ENCODE data around the gene DDX51. TPM values are rescaled to one million over a fixed set of nuclear protein-coding genes. Genes with fewer than 3 reads are reported as not detected.

The DDX51 gene
- total RNA-seq, 6 experiments from 2014 or later: 13.8 to 18.3 (median 16.8) TPM

DNA sequence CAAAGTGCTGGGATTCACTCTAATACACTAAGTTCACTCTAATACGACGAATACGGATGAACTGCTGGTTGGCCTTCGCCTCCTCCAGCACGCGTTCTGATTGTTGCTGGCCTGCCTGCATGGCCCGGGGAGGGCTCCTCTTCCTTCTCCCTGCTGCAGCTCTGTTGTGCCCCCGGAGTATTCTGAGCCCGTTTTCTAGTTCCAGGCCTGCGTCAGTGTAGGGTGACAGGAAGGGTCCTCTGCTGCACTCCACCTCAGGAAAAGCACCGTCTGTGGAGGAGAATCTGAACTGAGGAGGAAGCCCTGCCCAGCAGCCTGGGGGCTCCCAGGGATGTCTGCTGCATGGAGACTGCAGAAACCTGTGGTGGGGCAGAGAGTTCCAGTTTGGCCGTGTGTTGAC lies 44.4 kb downstream of the DDX51 start:
- H3K9me3 Mint-ChIP-seq: no peaks in the 10 kb centered on the region
- H3K4me3 Mint-ChIP-seq: no peak overlapping the region
- peaks cover 7% of the 10 kb centered on the region for H3K36me3 Mint-ChIP-seq (ENCODE audit: low read depth)

DNA sequence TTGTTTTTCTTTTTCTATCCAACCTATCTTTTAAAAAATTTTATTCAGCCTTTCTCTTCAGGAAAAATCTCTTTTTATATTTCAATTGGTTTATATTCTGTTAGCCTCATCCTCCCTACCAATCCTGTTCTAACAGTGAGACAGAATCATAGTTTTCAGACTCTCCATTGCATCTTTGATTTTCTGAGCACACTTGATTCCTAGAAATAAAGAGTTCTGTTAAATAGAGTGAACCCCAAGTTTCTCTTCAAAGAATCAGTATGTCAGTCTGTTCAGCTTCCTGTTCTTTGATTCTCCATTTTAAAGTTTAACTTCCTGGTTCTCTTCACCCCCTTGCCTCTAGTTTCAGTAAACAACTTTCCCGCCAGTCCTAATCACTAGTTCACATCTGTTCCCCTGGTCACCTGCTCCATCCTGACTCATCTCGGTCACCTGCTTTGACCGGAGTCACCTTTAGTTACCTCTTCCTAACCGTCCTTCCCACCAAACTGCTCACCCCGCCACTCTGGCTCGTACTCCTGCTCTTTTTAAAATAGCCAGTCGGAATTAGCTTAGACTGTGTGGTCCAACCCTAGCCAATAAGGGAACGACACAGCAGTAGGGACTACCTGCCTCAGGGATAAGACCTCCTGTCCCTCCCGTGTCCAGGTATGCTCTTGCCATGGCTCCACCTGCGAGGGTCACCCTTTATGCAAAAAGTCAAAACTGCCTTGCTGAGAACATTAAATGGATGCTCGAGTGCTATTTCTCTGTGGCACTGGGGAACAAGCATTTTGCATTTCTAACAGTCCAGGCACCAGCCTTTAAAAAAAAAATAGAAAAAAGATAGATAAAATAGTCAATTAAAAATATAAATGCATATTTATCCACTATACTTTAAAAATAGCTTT lies 48.4 kb downstream of the DDX51 start:
- H3K9me3 Mint-ChIP-seq: no peaks in the 10 kb centered on the region

More for the DNA sequence above, 44.4 kb downstream of the DDX51 start:
- no peak for DNase-seq
- TF ChIP-seq, protein P1, sequence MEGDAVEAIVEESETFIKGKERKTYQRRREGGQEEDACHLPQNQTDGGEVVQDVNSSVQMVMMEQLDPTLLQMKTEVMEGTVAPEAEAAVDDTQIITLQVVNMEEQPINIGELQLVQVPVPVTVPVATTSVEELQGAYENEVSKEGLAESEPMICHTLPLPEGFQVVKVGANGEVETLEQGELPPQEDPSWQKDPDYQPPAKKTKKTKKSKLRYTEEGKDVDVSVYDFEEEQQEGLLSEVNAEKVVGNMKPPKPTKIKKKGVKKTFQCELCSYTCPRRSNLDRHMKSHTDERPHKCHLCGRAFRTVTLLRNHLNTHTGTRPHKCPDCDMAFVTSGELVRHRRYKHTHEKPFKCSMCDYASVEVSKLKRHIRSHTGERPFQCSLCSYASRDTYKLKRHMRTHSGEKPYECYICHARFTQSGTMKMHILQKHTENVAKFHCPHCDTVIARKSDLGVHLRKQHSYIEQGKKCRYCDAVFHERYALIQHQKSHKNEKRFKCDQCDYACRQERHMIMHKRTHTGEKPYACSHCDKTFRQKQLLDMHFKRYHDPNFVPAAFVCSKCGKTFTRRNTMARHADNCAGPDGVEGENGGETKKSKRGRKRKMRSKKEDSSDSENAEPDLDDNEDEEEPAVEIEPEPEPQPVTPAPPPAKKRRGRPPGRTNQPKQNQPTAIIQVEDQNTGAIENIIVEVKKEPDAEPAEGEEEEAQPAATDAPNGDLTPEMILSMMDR (IDR thresholded peaks at IDR 0.05): no peak
- Mint-ChIP-seq H3K4me1 (ENCODE audit: low read depth) (no peaks in the 10 kb centered on the region), H3K27ac (no peak overlapping the region), H3K27me3 (ENCODE audit: insufficient read depth) (no peaks in the 10 kb centered on the region)

DNA sequence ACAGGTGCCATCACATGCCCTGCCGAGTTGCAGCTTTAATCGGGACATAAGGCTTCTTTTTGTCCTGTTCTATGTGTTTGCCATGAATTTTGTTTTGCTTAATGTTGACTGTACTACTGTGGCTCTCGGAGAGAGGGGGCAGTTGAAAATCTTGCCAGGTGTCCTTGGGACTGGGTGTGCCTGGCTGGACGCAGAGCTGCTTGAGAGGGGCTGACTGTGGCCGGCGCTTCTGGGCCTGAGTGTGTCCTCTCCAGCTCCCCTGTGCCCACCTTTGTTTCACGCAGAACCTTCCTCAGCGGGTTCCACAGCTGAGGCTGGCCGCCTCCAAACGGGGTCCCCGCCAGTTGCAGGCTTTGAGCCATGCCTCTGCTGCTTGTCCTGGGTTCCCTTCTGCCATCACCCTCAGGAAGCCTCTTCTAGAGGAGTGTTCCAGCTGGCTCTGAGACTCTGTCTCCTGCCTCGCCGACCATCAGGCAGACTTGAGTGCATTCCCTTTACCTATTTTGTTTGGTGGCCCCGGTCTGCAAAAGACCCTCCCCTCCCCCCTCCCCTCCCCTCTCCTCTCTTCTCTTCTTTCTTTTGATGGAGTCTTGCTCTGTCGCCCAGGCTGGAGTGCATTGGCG lies 49.7 kb downstream of the DDX51 start:
- H3K9me3 Mint-ChIP-seq: no peaks in the 10 kb centered on the region
- no peak for DNase-seq
- no peaks in the 10 kb centered on the region for H3K27me3 Mint-ChIP-seq (ENCODE audit: insufficient read depth)
- no peak overlapping the region for H3K4me3 Mint-ChIP-seq
- peaks cover 11% of the 10 kb centered on the region for H3K36me3 Mint-ChIP-seq (ENCODE audit: low read depth)
- TF ChIP-seq, protein P1 (IDR thresholded peaks at IDR 0.05): no peak
- no peaks in the 10 kb centered on the region for H3K4me1 Mint-ChIP-seq (ENCODE audit: low read depth)
- no peak overlapping the region for H3K27ac Mint-ChIP-seq

More for the DNA sequence above, 48.4 kb downstream of the DDX51 start:
- TF ChIP-seq, protein P1 (IDR thresholded peaks at IDR 0.05): no peak
- H3K4me1 Mint-ChIP-seq (ENCODE audit: low read depth): no peaks in the 10 kb centered on the region
- H3K36me3 Mint-ChIP-seq (ENCODE audit: low read depth): peaks cover 11% of the 10 kb centered on the region
- no peak overlapping the region; the same call in 1 of the 2 replicates for H3K27ac Mint-ChIP-seq
- DNase-seq: no peak
- H3K4me3 Mint-ChIP-seq: no peak overlapping the region
- H3K27me3 Mint-ChIP-seq (ENCODE audit: insufficient read depth): no peaks in the 10 kb centered on the region

DNA sequence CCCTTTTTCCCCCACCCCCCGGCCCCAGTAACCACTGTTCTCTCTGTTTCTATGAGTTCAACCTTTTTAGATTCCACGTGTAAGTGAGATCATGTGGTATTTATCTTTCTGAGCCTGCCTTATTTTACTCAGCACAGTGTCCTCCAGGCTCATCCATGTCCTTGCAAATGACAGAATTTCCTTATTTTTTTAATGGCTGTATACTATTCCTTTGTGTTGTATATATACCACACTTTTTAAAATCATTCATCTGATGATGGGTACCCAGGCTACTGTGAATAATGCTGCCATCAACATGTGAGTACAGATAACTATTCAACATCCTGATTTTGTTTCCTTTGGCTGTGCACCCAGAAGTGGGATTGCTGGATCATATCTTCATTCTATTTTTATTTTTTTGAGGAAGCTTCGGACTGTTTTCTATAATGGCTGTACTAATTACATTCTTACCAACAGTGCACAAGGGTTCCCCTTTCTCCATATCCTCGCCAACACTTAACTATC lies 54.7 kb downstream of the DDX51 start:
- no peak for DNase-seq
- no peak overlapping the region for H3K27ac Mint-ChIP-seq
- TF ChIP-seq, protein P1 (IDR thresholded peaks at IDR 0.05): no peak
- no peak overlapping the region for H3K4me3 Mint-ChIP-seq
- H3K27me3 Mint-ChIP-seq (ENCODE audit: insufficient read depth): no peaks in the 10 kb centered on the region
- H3K9me3 Mint-ChIP-seq: no peaks in the 10 kb centered on the region
- peaks cover 17% of the 10 kb centered on the region for H3K4me1 Mint-ChIP-seq (ENCODE audit: low read depth)
- peaks cover 12% of the 10 kb centered on the region for H3K36me3 Mint-ChIP-seq (ENCODE audit: low read depth)

Other genes starting within 250 kb of the DDX51 start
- gene ULK1, start 249.7 kb downstream of the DDX51 start, total RNA-seq (2021; fragmentation: NEBNext Ultra II Directional; extraction: Animal tissue kit (Norgen Biotek cat#: 25700)): 10 to 100 TPM; 21.4 to 35.0 (median 25.5) TPM
- 10 to 100 TPM; 26.2 to 37.7 (median 29.8) TPM for gene PUS1, start 215.0 kb downstream of the DDX51 start, total RNA-seq (2021; fragmentation: NEBNext Ultra II Directional; extraction: Animal tissue kit (Norgen Biotek cat#: 25700))
- 10 to 100 TPM; 27.5 to 35.3 (median 30.4) TPM for gene EP400, start 194.4 kb downstream of the DDX51 start, total RNA-seq (2021; fragmentation: NEBNext Ultra II Directional; extraction: Animal tissue kit (Norgen Biotek cat#: 25700))
- gene NOC4L, start 138 bp upstream of the DDX51 start, total RNA-seq (2021; fragmentation: NEBNext Ultra II Directional; extraction: Animal tissue kit (Norgen Biotek cat#: 25700)): 10 to 100 TPM; 25.8 to 33.5 (median 31.3) TPM
- not detected for gene GALNT9, start 185.3 kb upstream of the DDX51 start, total RNA-seq (2021; fragmentation: NEBNext Ultra II Directional; extraction: Animal tissue kit (Norgen Biotek cat#: 25700))

Data from HFFc6 (cell line).